NB4 (cell line): Measurements from ENCODE around the gene ROBO3.

ENCODE experiments used
- DNase-seq: peaks from one replicate; pipeline ENCODE4 v3.0.0; 2010; ENCODE audit warnings: low read depth
- H3K4me3 ChIP-seq: one replicate; pipeline ENCODE4 v1.5.1; 2011; ENCODE audit warnings: mild to moderate bottlenecking, low read depth, low read length, moderate library complexity
- CTCF ChIP-seq: IDR thresholded peaks from one replicate; pipeline ENCODE4 v1.5.1; 2012; ENCODE audit warnings: low read depth, low read length
- MAX ChIP-seq: IDR thresholded peaks from 2 replicates; pipeline ENCODE4 v1.6.1; 2011; ENCODE audit warnings: low read depth, low read length
- MYC ChIP-seq: IDR thresholded peaks from 2 replicates; pipeline ENCODE4 v1.6.1; 2011; ENCODE audit warnings: low read depth, low read length
- POLR2A ChIP-seq: IDR thresholded peaks from 2 replicates; pipeline ENCODE4 v1.6.1; 2011; ENCODE audit warnings: mild to moderate bottlenecking; ENCODE audit not compliant: insufficient read length; ENCODE audit errors: extremely low read depth

Gene ROBO3

GRCh38 chr11:124841840-124842239 lies 23.4 kb upstream of the ROBO3 start:
- DNase-seq = no peak
- no peak overlapping the region for H3K4me3 ChIP-seq
- TF ChIP-seq MYC = no peak
- no peak for TF ChIP-seq CTCF
- TF ChIP-seq MAX = no peak
- no peak for TF ChIP-seq POLR2A

- no peak for DNase-seq
- no peak overlapping the region for H3K4me3 ChIP-seq
- TF ChIP-seq POLR2A = no peak
- TF ChIP-seq CTCF = no peak
- no peak for TF ChIP-seq MYC
- no peak for TF ChIP-seq MAX
Measured at GRCh38 chr11:124842305-124842704, 22.9 kb upstream of the ROBO3 start.

GRCh38 chr11:124843616-124843910 lies 21.7 kb upstream of the ROBO3 start:
- no peak for DNase-seq
- TF ChIP-seq POLR2A = no peak
- TF ChIP-seq CTCF = no peak
- no peak for TF ChIP-seq MYC
- TF ChIP-seq MAX = no peak
- no peak overlapping the region for H3K4me3 ChIP-seq

- no peak overlapping the region for H3K4me3 ChIP-seq
- no peak for DNase-seq
- no peak for TF ChIP-seq MYC
- no peak for TF ChIP-seq MAX
- TF ChIP-seq POLR2A = no peak
- no peak for TF ChIP-seq CTCF
Measured at GRCh38 chr11:124844664-124845079, 20.6 kb upstream of the ROBO3 start.

GRCh38 chr11:124846070-124846673 lies 19.1 kb upstream of the ROBO3 start:
- TF ChIP-seq MYC = no peak
- TF ChIP-seq MAX = no peak
- no peak for TF ChIP-seq CTCF
- no peak for TF ChIP-seq POLR2A
- no peak overlapping the region for H3K4me3 ChIP-seq
- DNase-seq = no peak

- H3K4me3 ChIP-seq = no peak overlapping the region
- no peak for DNase-seq
- TF ChIP-seq MAX = no peak
- no peak for TF ChIP-seq CTCF
- TF ChIP-seq POLR2A = no peak
- TF ChIP-seq MYC = no peak
Measured at GRCh38 chr11:124859171-124859570, 6.1 kb upstream of the ROBO3 start.
